Progenitor cell of endocrine pancreas (in vitro differentiated cells): ENCODE results near the gene UBE2J1. TPM values are rescaled to one million over a fixed set of nuclear protein-coding genes. Genes with fewer than 3 reads are reported as not detected.
A peak's percentile ranks its signal among the peaks of the same experiment; 100 is the strongest.

ENCODE experiments used
- DNase-seq: peaks from one replicate; pipeline ENCODE4 v3.0.0; 2021; ENCODE audit warnings: low spot score; ENCODE audit not compliant: unreplicated experiment
- H3K27ac Mint-ChIP-seq: 2 replicates; pipeline ENCODE4 v1.8.0; 2021; ENCODE audit warnings: mild to moderate bottlenecking, moderate library complexity, mixed read lengths
- H3K27me3 Mint-ChIP-seq: 2 replicates; pipeline ENCODE4 v1.8.0; 2021; ENCODE audit warnings: mixed read lengths
- H3K36me3 Mint-ChIP-seq: 2 replicates; pipeline ENCODE4 v1.8.0; 2022; ENCODE audit warnings: mixed read lengths; ENCODE audit not compliant: insufficient read depth
- H3K4me1 Mint-ChIP-seq: 2 replicates; pipeline ENCODE4 v1.8.0; 2021; ENCODE audit warnings: low read depth, mixed read lengths
- H3K4me3 Mint-ChIP-seq: 2 replicates; pipeline ENCODE4 v1.8.0; 2021; ENCODE audit warnings: low read depth, mild to moderate bottlenecking, moderate library complexity, mixed read lengths
- H3K9me3 Mint-ChIP-seq: 2 replicates; pipeline ENCODE4 v1.8.0; 2021; ENCODE audit warnings: low read depth, mixed read lengths
- CTCF ChIP-seq: fragments of 200-600 bp; sonication (generic); IDR thresholded peaks from one replicate; pipeline ENCODE4 v1.5.0; 2021; ENCODE audit warnings: antibody characterized with exemption, mild to moderate bottlenecking; ENCODE audit not compliant: unreplicated experiment
- total RNA-seq: library from RNA; stranded (reverse); gene quantifications from 2 replicates; pipeline ENCODE4 v1.2.1, GENCODE V29; 2021

The UBE2J1 gene
- total RNA-seq, 1 donor from 2014 or later = 36.2 TPM

- Mint-ChIP-seq H3K4me3 (no peak overlapping the region), H3K36me3 (no peaks in the 10 kb centered on the region), H3K4me1 (peaks cover 4% of the 10 kb centered on the region), H3K27me3 (no peaks in the 10 kb centered on the region), H3K27ac (no peak overlapping the region), H3K9me3 (no peaks in the 10 kb centered on the region)
- DNase-seq = no peak
- no peak for TF ChIP-seq CTCF
These were observed 4.2 kb upstream of the UBE2J1 start for GRCh38 chr6:89356642-89357170.

GRCh38 chr6:89355511-89356194, 3.1 kb upstream of the UBE2J1 start:
- Mint-ChIP-seq H3K27ac (no peak overlapping the region), H3K36me3 (no peaks in the 10 kb centered on the region), H3K9me3 (no peaks in the 10 kb centered on the region), H3K4me1 (peaks cover 12% of the 10 kb centered on the region), H3K27me3 (no peaks in the 10 kb centered on the region), H3K4me3 (no peak overlapping the region)
- DNase-seq = no peak
- TF ChIP-seq CTCF = no peak

DNA sequence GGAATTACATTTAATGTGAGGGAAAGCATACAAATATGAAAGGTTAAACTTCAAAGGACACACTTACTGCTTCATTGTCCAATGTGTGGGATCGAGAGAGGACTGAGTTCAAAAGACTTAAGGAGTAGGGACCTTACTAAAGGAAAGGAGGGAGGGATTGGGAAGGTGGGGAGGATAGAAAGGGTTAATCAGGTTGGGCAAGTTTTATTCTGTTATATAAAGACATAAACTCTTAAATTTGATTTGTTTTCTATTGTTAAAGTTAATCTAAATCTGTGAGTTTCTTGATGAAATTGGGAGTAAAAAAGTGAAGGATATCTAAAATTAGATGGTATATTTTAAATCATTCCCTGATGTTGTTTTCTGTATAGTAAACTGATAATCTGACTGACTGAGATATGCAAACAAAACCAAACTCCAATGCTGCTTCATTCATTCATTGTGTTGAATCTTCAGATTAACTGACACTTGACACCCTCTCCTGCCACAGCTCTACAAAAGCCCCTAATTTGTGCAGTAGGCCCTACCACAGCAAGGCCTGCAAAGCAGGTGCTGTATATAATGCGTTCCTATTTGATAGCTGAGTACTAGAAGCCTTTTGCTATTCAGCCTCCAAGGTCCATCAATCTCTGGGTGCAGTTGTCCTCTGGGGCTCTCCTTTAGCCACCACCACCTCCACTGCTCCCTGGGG, 1.3 kb upstream of the UBE2J1 start:
- TF ChIP-seq CTCF = no peak
- no peaks in the 10 kb centered on the region for H3K27me3 Mint-ChIP-seq
- no peaks in the 10 kb centered on the region for H3K9me3 Mint-ChIP-seq
- H3K4me1 Mint-ChIP-seq = peaks cover 27% of the 10 kb centered on the region
- peaks cover 2% of the 10 kb centered on the region for H3K36me3 Mint-ChIP-seq
- H3K27ac Mint-ChIP-seq = peak overlapping the region; percentile 95
- DNase-seq = no peak
- peak overlapping the region; percentile 60 for H3K4me3 Mint-ChIP-seq

DNA sequence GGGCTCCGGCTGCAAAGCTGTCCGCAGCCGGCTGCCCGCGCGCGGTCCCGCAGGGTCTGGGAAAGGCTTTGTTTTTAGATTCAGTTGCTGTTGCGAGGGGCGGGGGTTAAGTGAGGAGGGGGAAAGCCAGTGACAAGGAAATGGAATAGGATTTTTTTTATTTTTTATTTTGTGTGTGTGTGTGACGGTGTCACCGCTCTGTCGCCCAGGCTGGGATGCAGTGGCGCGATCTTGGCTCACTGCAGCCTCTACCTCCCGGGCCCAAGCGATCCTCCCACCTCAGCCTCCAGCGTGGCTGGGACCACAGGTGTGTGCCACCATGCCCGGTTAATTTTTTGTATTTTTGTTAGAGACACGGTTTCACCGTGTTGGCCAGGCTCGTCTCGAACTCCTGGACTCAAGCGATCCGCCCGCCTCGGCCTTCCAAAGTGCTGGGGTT, 615 bp upstream of the UBE2J1 start:
- Mint-ChIP-seq H3K27me3 (no peaks in the 10 kb centered on the region), H3K4me1 (peaks cover 32% of the 10 kb centered on the region), H3K9me3 (no peaks in the 10 kb centered on the region), H3K36me3 (peaks cover 2% of the 10 kb centered on the region), H3K27ac (peak overlapping the region; percentile 95), H3K4me3 (peak overlapping the region; percentile 60)
- DNase-seq = no peak
- no peak for TF ChIP-seq CTCF

DNA sequence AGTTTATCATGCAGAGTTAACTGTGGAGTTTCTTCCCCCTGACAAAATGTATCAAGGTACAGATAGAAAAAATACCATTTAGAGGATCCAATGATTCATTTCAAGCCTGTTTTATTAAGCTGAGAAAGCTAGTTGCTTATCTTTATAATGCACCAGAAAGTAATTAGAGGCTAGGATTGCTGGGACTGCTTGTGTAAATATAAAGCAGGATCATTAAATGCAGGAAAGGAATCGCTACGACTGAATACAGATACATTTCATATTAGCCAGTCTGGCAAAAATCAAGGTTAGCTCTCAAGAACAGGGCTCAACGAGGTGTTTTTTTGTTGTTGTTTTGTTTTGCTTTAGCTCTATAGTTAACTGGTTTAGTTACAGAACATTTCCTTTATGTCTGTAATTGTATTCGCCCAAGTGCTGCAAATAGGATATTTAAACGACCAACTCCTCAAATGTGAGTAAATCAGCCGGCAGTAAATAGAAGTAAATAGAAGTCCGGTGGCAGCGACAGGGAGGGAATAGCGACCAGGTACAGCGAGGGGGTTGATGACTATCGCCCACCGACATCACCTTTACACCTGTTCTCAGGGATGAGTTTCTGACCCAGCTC, 748 bp downstream of the UBE2J1 start:
- Mint-ChIP-seq H3K4me3 (peak overlapping the region; percentile 89), H3K27me3 (no peaks in the 10 kb centered on the region), H3K4me1 (peaks cover 38% of the 10 kb centered on the region), H3K9me3 (no peaks in the 10 kb centered on the region), H3K27ac (peak overlapping the region; percentile 98), H3K36me3 (peaks cover 2% of the 10 kb centered on the region)
- no peak for TF ChIP-seq CTCF
- DNase-seq = no peak
